K562 (cell line): ENCODE results near the gene EVC. TPM values are rescaled to one million over a fixed set of nuclear protein-coding genes. Genes with fewer than 3 reads are reported as not detected.

Experiments
- ATAC-seq: fragments of 200-7000 bp; cut with Tn5 transposase; 3 replicates; pipeline ENCODE4 v1.9.1; 2020; ENCODE audit warnings: moderate library complexity
- BruUV-seq: library from RNA; stranded (reverse); fragments of 400-500 nt; replicated peaks from 2 replicates; lab custom pipeline; 2021; lab: Mats Ljungman, UMichigan
- CTCF ChIA-PET: fragments of 300-600 bp; formaldehyde crosslinking; extraction: SDS; loops from one replicate; lab custom pipeline; 2021; ENCODE audit warnings: low intra/inter-chr PET ratio; lab: Yijun Ruan, JAX
- POLR2A ChIA-PET: fragments of 300-600, 350-650 bp; sonication (Branson Sonifier 250); formaldehyde crosslinking; extraction: SDS; loops from one replicate; lab custom pipeline; 2021; ENCODE audit warnings: antibody characterized with exemption, inconsistent platforms; lab: Yijun Ruan, JAX
- DNase-seq, 4 experiments: peaks; one replicate each; pipeline versions ENCODE4 v3.0.0 to v3.0.0-alpha.2; 2011 to 2018; ENCODE audit warnings: low spot score in 3 of 4, mixed read lengths in 3 of 4; ENCODE audit errors: extremely low read depth in 1 of 4
- FAIRE-seq: peaks from 2 replicates; lab custom pipeline; 2011; peaks lifted over from hg19 to GRCh38; lab: Jason Lieb, UNC
- H2AFZ ChIP-seq: 2 replicates; pipeline ENCODE4 v1.6.0; 2011; ENCODE audit warnings: low read depth, low read length, control low read depth, inconsistent platforms
- H3K27ac ChIP-seq: fragments of 200-600 bp; 3 replicates; pipeline ENCODE4 v1.8.0; 2011; ENCODE audit warnings: low read depth, mild to moderate bottlenecking, control low read depth, inconsistent platforms, low read length, moderate library complexity, mixed read lengths; ENCODE audit errors: extremely low read depth
- H3K27me3 ChIP-seq, 2 experiments: fragments of 300-600 bp in 1 of 2; 2 replicates in 1 of 2; 3 replicates in 1 of 2; pipeline versions ENCODE4 v1.6.0 to v1.8.0; 2011; ENCODE audit warnings: inconsistent platforms in 2 of 2, low read length in 2 of 2, mild to moderate bottlenecking in 1 of 2, mixed read lengths in 1 of 2, moderate library complexity in 1 of 2; ENCODE audit not compliant: control insufficient read depth in 2 of 2, insufficient read depth in 2 of 2
- H3K36me3 ChIP-seq: fragments of 300-600 bp; 3 replicates; pipeline ENCODE4 v1.8.0; 2011; ENCODE audit warnings: mild to moderate bottlenecking, low read length, inconsistent platforms; ENCODE audit not compliant: control insufficient read depth, insufficient read depth
- H3K4me1 ChIP-seq, 2 experiments: fragments of 200-600 bp in 1 of 2; replicated peaks in 1 of 2; 2 replicates in 1 of 2; 3 replicates in 1 of 2; pipeline versions ENCODE4 v1.5.1 to v1.8.0; 2011; ENCODE audit warnings: inconsistent platforms in 2 of 2, low read length in 2 of 2, mild to moderate bottlenecking in 1 of 2, mixed read lengths in 1 of 2, moderate library complexity in 1 of 2; ENCODE audit not compliant: control insufficient read depth in 2 of 2, insufficient read depth in 2 of 2
- H3K4me2 ChIP-seq: 2 replicates; pipeline ENCODE4 v1.6.1; 2011; ENCODE audit warnings: low read length, control low read depth, inconsistent platforms, mixed read lengths; ENCODE audit not compliant: insufficient read depth
- H3K4me3 ChIP-seq: fragments of 200-600 bp; sonication (generic), shearing (Covaris generic); 2 replicates; pipeline ENCODE4 v1.5.1; 2016; ENCODE audit warnings: control low read depth, inconsistent platforms
- H3K79me2 ChIP-seq: fragments of 200-600 bp; 3 replicates; pipeline ENCODE4 v1.8.0; 2011; ENCODE audit warnings: low read length, inconsistent platforms; ENCODE audit not compliant: control insufficient read depth, insufficient read depth
- H3K9ac ChIP-seq, 2 experiments: 2 replicates each; pipeline versions ENCODE4 v1.6.0 to v1.6.1; 2011; ENCODE audit warnings: low read depth in 2 of 2, low read length in 2 of 2, control low read depth in 1 of 2, inconsistent platforms in 1 of 2, mild to moderate bottlenecking in 1 of 2, mixed read lengths in 1 of 2; ENCODE audit not compliant: insufficient read depth in 1 of 2
- H3K9me1 ChIP-seq: one replicate; pipeline ENCODE4 v1.6.0; 2011; ENCODE audit warnings: inconsistent platforms, mild to moderate bottlenecking, low read length, moderate library complexity; ENCODE audit not compliant: control insufficient read depth, insufficient read depth
- H3K9me3 ChIP-seq: replicated peaks from 2 replicates; pipeline ENCODE4 v1.5.1; 2011; ENCODE audit warnings: low read depth, low read length, inconsistent platforms; ENCODE audit not compliant: control insufficient read depth, insufficient read depth
- H4K20me1 ChIP-seq: replicated peaks from 2 replicates; pipeline ENCODE4 v1.6.1; 2011; ENCODE audit warnings: low read length, inconsistent platforms, mixed read lengths; ENCODE audit not compliant: control insufficient read depth, insufficient read depth
- ADNP ChIP-seq: fragments of 200-800 bp; sonication (Bioruptor generic); IDR thresholded peaks from 2 replicates; pipeline ENCODE4 v1.6.1; 2016; ENCODE audit warnings: missing genetic modification characterization, missing compliant biosample characterization
- DMBX1 ChIP-seq: fragments of 250-450 bp; sonication (Bioruptor Pico); IDR thresholded peaks from 2 replicates; pipeline ENCODE4 v1.8.0; 2022; ENCODE audit warnings: inconsistent platforms, mild to moderate bottlenecking, moderate library complexity, borderline replicate concordance
- EGR1 ChIP-seq: fragments of 450-650 bp; conservative IDR thresholded peaks from 2 replicates; pipeline ENCODE4 v1.6.1; 2017; ENCODE audit warnings: mild to moderate bottlenecking
- HLTF ChIP-seq: fragments of 450-650 bp; IDR thresholded peaks from 2 replicates; pipeline ENCODE4 v1.6.1; 2016
- MCM5 ChIP-seq: fragments of 450-650 bp; IDR thresholded peaks from 2 replicates; pipeline ENCODE4 v1.6.1; 2016; ENCODE audit warnings: low read depth
- MIER1 ChIP-seq: fragments of 450-650 bp; IDR thresholded peaks from 2 replicates; pipeline ENCODE4 v1.6.1; 2016; ENCODE audit warnings: antibody characterized with exemption, mild to moderate bottlenecking, low read depth
- NELFE ChIP-seq: IDR thresholded peaks from 2 replicates; pipeline ENCODE4 v1.6.1; 2011; ENCODE audit warnings: mild to moderate bottlenecking; ENCODE audit not compliant: insufficient read depth, insufficient read length
- NFATC3 ChIP-seq: fragments of 450-650 bp; IDR thresholded peaks from 2 replicates; pipeline ENCODE4 v1.6.1; 2017; ENCODE audit warnings: mild to moderate bottlenecking
- SIRT6 ChIP-seq: IDR thresholded peaks from one replicate; pipeline ENCODE4 v1.6.1; 2012; ENCODE audit warnings: low read depth, mild to moderate bottlenecking, control low read depth, inconsistent platforms, low read length, moderate library complexity
- TCF3 ChIP-seq: sonication (generic); formaldehyde crosslinking; IDR thresholded peaks from 2 replicates; pipeline ENCODE4 v1.4.0; 2020; ENCODE audit warnings: mild to moderate bottlenecking, missing genetic modification reagents
- ZNF589 ChIP-seq: fragments of 200-800 bp; sonication (Bioruptor generic); IDR thresholded peaks from 2 replicates; pipeline ENCODE4 v1.6.1; 2016; ENCODE audit warnings: low read depth, missing genetic modification characterization, missing compliant biosample characterization
- ZNF76 ChIP-seq: fragments of 250-450 bp; sonication (Bioruptor Pico); IDR thresholded peaks from 2 replicates; pipeline ENCODE4 v1.4.0; 2020; ENCODE audit warnings: mild to moderate bottlenecking, moderate library complexity, borderline replicate concordance
- WGBS: fragments of 100-300 bp; shearing (Covaris generic); methylation state at CpG from one replicate; pipeline ENCODE4 v1.1.6; 2016; ENCODE audit warnings: low coverage, mixed read lengths; ENCODE audit not compliant: insufficient coverage; ENCODE audit errors: missing lambda C conversion rate; 5-methylcytosine and 5-hydroxymethylcytosine counted together
- in situ Hi-C: fragments of 300-500 bp; cut with MboI; formaldehyde crosslinking; loops from 4 replicates; pipeline ENCODE4 v1.15.0; 2018; ENCODE audit warnings: inconsistent platforms, mixed read lengths
- intact Hi-C: fragments of 100-400 bp; cut with micrococcal nuclease; formaldehyde crosslinking; loops from 2 replicates; pipeline ENCODE4 v1.14.2; 2022
- polyA plus RNA-seq, 8 experiments: library from polyadenylated mRNA; depleted of rRNA in 4 of 8; stranded (reverse) in 5 of 8; unstranded in 3 of 8; fragments of >200 nt; fragmentation: Nextera tagmentation in 2 of 8; fragmentation: Illumina TruSeq in 1 of 8; extraction: Ambion mirVana in 2 of 8; extraction: Trizol in 1 of 8; gene quantifications; 2 replicates each; pipeline versions ENCODE4 v1.2.1 to v1.2.3, GENCODE V29; 2011 to 2014; ENCODE audit warnings: inconsistent platforms in 1 of 8, missing spikeins in 1 of 8
- total RNA-seq, 7 experiments: library from RNA; depleted of rRNA in 6 of 7; stranded (reverse); fragments of >200 nt in 6 of 7; fragmentation: Illumina TruSeq in 2 of 7; extraction: Trizol in 2 of 7; gene quantifications; 2 replicates each; pipeline versions ENCODE4 v1.2.1 to v1.2.3, GENCODE V29; 2011 to 2021; ENCODE audit warnings: low replicate concordance in 1 of 7
- TF ChIP-seq, protein P1 (sequence below): fragments of 250-450 bp; sonication (Bioruptor Pico); IDR thresholded peaks from 2 replicates; pipeline ENCODE4 v1.8.0; 2021; ENCODE audit warnings: borderline replicate concordance, mild to moderate bottlenecking, moderate library complexity; ENCODE audit not compliant: poor library complexity, severe bottlenecking
- TF ChIP-seq, protein P2 (sequence below): fragments of 450-650 bp; formaldehyde crosslinking; IDR thresholded peaks from 2 replicates; pipeline ENCODE4 v1.4.0; 2020; ENCODE audit warnings: mild to moderate bottlenecking, moderate library complexity
- TF ChIP-seq, protein P3 (sequence below), 2 experiments: fragments of 450-650 bp; IDR thresholded peaks; 2 replicates each; pipeline ENCODE4 v1.6.1; 2018; ENCODE audit warnings: mild to moderate bottlenecking in 2 of 2, low read depth in 1 of 2; ENCODE audit not compliant: partially characterized antibody in 2 of 2

Gene EVC
- total and polyA plus RNA-seq, 9 of the 15 experiments (the other 6 are each of a cell fraction or from before 2014, with no cell fraction given): 0.03 to 3.2 (median 1.1) TPM

DNA sequence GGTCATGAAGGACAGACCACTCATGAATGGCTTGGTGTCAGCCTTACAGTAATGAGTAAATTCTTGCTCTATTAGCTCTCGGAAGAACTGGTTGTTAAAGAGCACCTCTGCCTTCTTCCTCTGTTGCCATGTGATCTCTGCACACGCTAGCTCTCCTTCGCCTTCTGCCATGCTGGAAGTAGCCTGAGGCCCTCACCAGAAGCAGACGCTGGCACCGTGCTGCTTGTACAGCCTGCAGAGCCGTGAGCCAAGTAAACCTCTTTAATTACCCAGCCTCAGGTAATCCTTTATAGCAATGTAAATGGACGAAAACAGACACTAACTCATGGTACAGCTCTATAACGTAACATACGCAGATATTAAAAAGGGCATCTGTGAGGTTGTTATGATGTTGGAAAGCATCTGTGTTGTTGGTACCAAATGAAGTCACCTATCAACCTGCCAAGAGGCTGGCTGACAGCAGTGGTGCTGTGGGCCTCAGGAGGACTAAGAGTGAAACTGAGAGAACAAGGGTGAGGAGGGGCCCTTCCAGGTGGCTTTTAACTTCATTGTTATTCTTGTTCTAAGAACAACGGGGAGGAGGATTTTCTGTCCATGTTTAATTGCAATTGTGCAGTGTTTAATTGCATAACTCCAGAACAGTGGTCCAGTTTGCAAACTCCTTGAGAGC is 112.7 kb downstream of the EVC start:
- no TSS peak for BruUV-seq
- ChIA-PET POLR2A (no interaction called here), CTCF (no interaction called here)
- Histone ChIP-seq H4K20me1 (no peaks in the 10 kb centered on the region; the same call in 1 of the 2 replicates), H3K36me3 (no peaks in the 10 kb centered on the region), H3K9ac (no peak overlapping the region), H2AFZ (no peak overlapping the region), H3K4me2 (no peak overlapping the region), H3K4me1 (no peaks in the 10 kb centered on the region), H3K27me3 (peaks cover 6 to 12% of the 10 kb centered on the region in 2 experiments; a peak in 2 of 5 replicates), H3K4me3 (no peak overlapping the region), H3K9me3 (no peaks in the 10 kb centered on the region), H3K79me2 (no peaks in the 10 kb centered on the region), H3K9me1 (no peaks in the 10 kb centered on the region), H3K27ac (no peak overlapping the region)
- FAIRE-seq (no peak), DNase-seq (no peak), ATAC-seq (no peak)
- in situ Hi-C loops (loop anchor here (25.0 kb wide), 1 partner anchor 1336 kb away; no protein-coding TSS in a partner anchor), intact Hi-C loops (no loop called here)
- TF ChIP-seq ZNF76 (no peak), NELFE (no peak), DMBX1 (CRISPR knock-in tag) (no peak), TCF3 (CRISPR knock-in tag) (no peak), ADNP (no peak), EGR1 (no peak), ZNF589 (CRISPR knock-in tag) (no peak), MIER1 (no peak), MCM5 (no peak), NFATC3 (no peak), SIRT6 (no peak), HLTF (no peak)
- TF ChIP-seq, protein P1, sequence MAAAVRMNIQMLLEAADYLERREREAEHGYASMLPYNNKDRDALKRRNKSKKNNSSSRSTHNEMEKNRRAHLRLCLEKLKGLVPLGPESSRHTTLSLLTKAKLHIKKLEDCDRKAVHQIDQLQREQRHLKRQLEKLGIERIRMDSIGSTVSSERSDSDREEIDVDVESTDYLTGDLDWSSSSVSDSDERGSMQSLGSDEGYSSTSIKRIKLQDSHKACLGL (CRISPR knock-in tag): no peak
- TF ChIP-seq, protein P2, sequence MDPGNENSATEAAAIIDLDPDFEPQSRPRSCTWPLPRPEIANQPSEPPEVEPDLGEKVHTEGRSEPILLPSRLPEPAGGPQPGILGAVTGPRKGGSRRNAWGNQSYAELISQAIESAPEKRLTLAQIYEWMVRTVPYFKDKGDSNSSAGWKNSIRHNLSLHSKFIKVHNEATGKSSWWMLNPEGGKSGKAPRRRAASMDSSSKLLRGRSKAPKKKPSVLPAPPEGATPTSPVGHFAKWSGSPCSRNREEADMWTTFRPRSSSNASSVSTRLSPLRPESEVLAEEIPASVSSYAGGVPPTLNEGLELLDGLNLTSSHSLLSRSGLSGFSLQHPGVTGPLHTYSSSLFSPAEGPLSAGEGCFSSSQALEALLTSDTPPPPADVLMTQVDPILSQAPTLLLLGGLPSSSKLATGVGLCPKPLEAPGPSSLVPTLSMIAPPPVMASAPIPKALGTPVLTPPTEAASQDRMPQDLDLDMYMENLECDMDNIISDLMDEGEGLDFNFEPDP (CRISPR knock-in tag): no peak
- TF ChIP-seq, protein P3, sequence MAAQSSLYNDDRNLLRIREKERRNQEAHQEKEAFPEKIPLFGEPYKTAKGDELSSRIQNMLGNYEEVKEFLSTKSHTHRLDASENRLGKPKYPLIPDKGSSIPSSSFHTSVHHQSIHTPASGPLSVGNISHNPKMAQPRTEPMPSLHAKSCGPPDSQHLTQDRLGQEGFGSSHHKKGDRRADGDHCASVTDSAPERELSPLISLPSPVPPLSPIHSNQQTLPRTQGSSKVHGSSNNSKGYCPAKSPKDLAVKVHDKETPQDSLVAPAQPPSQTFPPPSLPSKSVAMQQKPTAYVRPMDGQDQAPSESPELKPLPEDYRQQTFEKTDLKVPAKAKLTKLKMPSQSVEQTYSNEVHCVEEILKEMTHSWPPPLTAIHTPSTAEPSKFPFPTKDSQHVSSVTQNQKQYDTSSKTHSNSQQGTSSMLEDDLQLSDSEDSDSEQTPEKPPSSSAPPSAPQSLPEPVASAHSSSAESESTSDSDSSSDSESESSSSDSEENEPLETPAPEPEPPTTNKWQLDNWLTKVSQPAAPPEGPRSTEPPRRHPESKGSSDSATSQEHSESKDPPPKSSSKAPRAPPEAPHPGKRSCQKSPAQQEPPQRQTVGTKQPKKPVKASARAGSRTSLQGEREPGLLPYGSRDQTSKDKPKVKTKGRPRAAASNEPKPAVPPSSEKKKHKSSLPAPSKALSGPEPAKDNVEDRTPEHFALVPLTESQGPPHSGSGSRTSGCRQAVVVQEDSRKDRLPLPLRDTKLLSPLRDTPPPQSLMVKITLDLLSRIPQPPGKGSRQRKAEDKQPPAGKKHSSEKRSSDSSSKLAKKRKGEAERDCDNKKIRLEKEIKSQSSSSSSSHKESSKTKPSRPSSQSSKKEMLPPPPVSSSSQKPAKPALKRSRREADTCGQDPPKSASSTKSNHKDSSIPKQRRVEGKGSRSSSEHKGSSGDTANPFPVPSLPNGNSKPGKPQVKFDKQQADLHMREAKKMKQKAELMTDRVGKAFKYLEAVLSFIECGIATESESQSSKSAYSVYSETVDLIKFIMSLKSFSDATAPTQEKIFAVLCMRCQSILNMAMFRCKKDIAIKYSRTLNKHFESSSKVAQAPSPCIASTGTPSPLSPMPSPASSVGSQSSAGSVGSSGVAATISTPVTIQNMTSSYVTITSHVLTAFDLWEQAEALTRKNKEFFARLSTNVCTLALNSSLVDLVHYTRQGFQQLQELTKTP (IDR thresholded peaks at IDR 0.05; ENCODE audit: low read depth in 1 of 2, partially characterized antibody in 2 of 2): no peak
- WGBS: 21% methylated on average over 10 of the region's 10 CpGs
